NK-92 treated with Interleukin-12 subunit alpha and Interleukin-12 subunit beta, amount 100 ng/mL, for 24 hours (cell line): Measurements from ENCODE around the gene SLC39A3.

Experiments used
- DNase-seq: peaks from one replicate; lab custom pipeline; 2025; lab: John Stamatoyannopoulos, UW

SLC39A3 gene

GRCh38 chr19:2739602-2740313 is at the start of gene SLC39A3:
Gene SLC39A3 (minus strand): TSS chr19:2740017. CDS start chr19:2737257, 2,760 bp downstream.
- peak; percentile 95 for DNase-seq

- DNase-seq = no peak
Observed at GRCh38 chr19:2788237-2788636, 48.4 kb upstream of the SLC39A3 start.

GRCh38 chr19:2787115-2787514 is 47.3 kb upstream of the SLC39A3 start:
- DNase-seq = no peak

GRCh38 chr19:2785244-2785997 is 45.6 kb upstream of the SLC39A3 start, which contains the start of gene THOP1:
Gene THOP1 (plus strand): TSS chr19:2785503. CDS start chr19:2785663, 160 bp downstream.
- peak; percentile 98 for DNase-seq

- no peak for DNase-seq
Observed at GRCh38 chr19:2783781-2784145, 43.9 kb upstream of the SLC39A3 start.

- DNase-seq = peak; percentile 97
Observed at GRCh38 chr19:2782936-2783780, 43.3 kb upstream of the SLC39A3 start, which contains the start of gene SGTA. Gene SGTA (minus strand): TSS chr19:2783273. CDS start chr19:2769068, 14,205 bp downstream.

- DNase-seq = no peak
Observed at GRCh38 chr19:2782329-2782935, 42.6 kb upstream of the SLC39A3 start.

- DNase-seq = no peak
Observed at GRCh38 chr19:2780284-2780683, 40.5 kb upstream of the SLC39A3 start.

GRCh38 chr19:2779121-2779740 is 39.4 kb upstream of the SLC39A3 start:
- no peak for DNase-seq

- DNase-seq = no peak
Observed at GRCh38 chr19:2777952-2778683, 38.3 kb upstream of the SLC39A3 start.

GRCh38 chr19:2775556-2776430 is 36.0 kb upstream of the SLC39A3 start:
- DNase-seq = no peak

- DNase-seq = no peak
Observed at GRCh38 chr19:2774953-2775555, 35.2 kb upstream of the SLC39A3 start.

- DNase-seq = no peak
Observed at GRCh38 chr19:2774083-2774679, 34.4 kb upstream of the SLC39A3 start.

- DNase-seq = no peak
Observed at GRCh38 chr19:2771786-2772674, 32.2 kb upstream of the SLC39A3 start.

GRCh38 chr19:2770055-2771013 is 30.5 kb upstream of the SLC39A3 start:
- no peak for DNase-seq

GRCh38 chr19:2769218-2769617 is 29.4 kb upstream of the SLC39A3 start:
- no peak for DNase-seq
